ENCODE results near the gene PITPNC1.
A peak's percentile ranks its signal among the peaks of the same experiment; 100 is the strongest.
"Not testable (repeated sequence)": the region's sequence is repeated elsewhere in the genome, so short reads cannot be mapped to it uniquely, and the experiment has no call there.

The PITPNC1 gene

GRCh38 chr17:67401598-67402504, 24.8 kb downstream of the PITPNC1 start:
- DNase-seq: no peak

GRCh38 chr17:67403065-67403464, 26.0 kb downstream of the PITPNC1 start:
- no peak for DNase-seq

GRCh38 chr17:67403483-67403882, 26.4 kb downstream of the PITPNC1 start:
- DNase-seq: peak; percentile 80

GRCh38 chr17:67408455-67408830, 31.4 kb downstream of the PITPNC1 start:
- DNase-seq: not testable (repeated sequence)

GRCh38 chr17:67411397-67411796, 34.3 kb downstream of the PITPNC1 start:
- no peak for DNase-seq

GRCh38 chr17:67412032-67412431, 35.0 kb downstream of the PITPNC1 start:
- DNase-seq: no peak

- no peak for DNase-seq
These were observed 35.9 kb downstream of the PITPNC1 start for GRCh38 chr17:67412941-67413340.

- no peak for DNase-seq
These were observed 36.3 kb downstream of the PITPNC1 start for GRCh38 chr17:67413388-67413787.

- DNase-seq: no peak
These were observed 37.0 kb downstream of the PITPNC1 start for GRCh38 chr17:67414130-67414529.

GRCh38 chr17:67414559-67414958, 37.5 kb downstream of the PITPNC1 start:
- DNase-seq: no peak

- DNase-seq: no peak
These were observed 38.2 kb downstream of the PITPNC1 start for GRCh38 chr17:67415291-67415690.

- DNase-seq: no peak
These were observed 40.4 kb downstream of the PITPNC1 start for GRCh38 chr17:67417507-67417906.

GRCh38 chr17:67420994-67421393, 43.9 kb downstream of the PITPNC1 start:
- no peak for DNase-seq

- DNase-seq: no peak
These were observed 44.8 kb downstream of the PITPNC1 start for GRCh38 chr17:67421869-67422273.

- DNase-seq: not testable (repeated sequence)
These were observed 45.2 kb downstream of the PITPNC1 start for GRCh38 chr17:67422296-67422695.

- no peak for DNase-seq
These were observed 45.8 kb downstream of the PITPNC1 start for GRCh38 chr17:67422897-67423296.

GRCh38 chr17:67425571-67426160, 48.6 kb downstream of the PITPNC1 start:
- no peak for DNase-seq

GRCh38 chr17:67427424-67427823, 50.3 kb downstream of the PITPNC1 start:
- DNase-seq: no peak

- not testable (repeated sequence) for DNase-seq
These were observed 53.4 kb downstream of the PITPNC1 start for GRCh38 chr17:67430515-67430914.

- DNase-seq: no peak
These were observed 54.4 kb downstream of the PITPNC1 start for GRCh38 chr17:67431249-67432015.

- DNase-seq: no peak
These were observed 56.3 kb downstream of the PITPNC1 start for GRCh38 chr17:67433248-67433924.

- DNase-seq: no peak
These were observed 57.0 kb downstream of the PITPNC1 start for GRCh38 chr17:67434061-67434525.

GRCh38 chr17:67435122-67435521, 58.0 kb downstream of the PITPNC1 start:
- DNase-seq: no peak
